ENCODE measurements around the gene SWAP70.
"Not testable (repeated sequence)": the region's sequence is repeated elsewhere in the genome, so short reads cannot be mapped to it uniquely, and the experiment has no call there.

Gene SWAP70

DNA sequence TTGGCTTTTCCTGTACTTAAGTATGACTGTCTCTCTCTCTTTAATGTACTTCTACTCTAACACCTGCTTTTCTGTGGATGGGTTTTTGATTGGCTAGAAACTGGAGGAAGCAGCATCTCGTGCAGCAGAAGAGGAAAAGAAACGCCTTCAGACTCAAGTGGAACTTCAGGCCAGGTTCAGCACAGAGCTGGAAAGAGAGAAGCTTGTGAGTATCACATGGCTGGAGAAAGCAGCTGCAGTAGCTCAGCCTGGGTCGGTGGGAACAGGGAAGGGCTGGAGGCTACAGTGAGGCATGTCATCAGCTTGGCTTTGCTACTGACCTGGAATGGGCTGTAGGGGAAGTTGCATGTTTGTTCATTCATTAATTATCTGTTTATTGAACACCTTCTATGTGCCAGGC, 74.2 kb downstream of the SWAP70 start:
- H3K4me1 ChIP-seq (ENCODE audit: control insufficient read depth, insufficient read depth, low read length) = no peaks in the 10 kb centered on the region
- H3K27ac ChIP-seq (ENCODE audit: low read length) = no peak overlapping the region
- no CpG with 5 or more reads among the region's 3 CpGs for WGBS (ENCODE audit: insufficient coverage, insufficient read length)
- no peaks in the 10 kb centered on the region for H3K27me3 ChIP-seq (ENCODE audit: control insufficient read depth, insufficient read depth, low read length)
- DNase-seq (ENCODE audit: low read depth, low spot score) = no peak
- no peaks in the 10 kb centered on the region; the same call in 1 of the 2 replicates for H3K9me3 ChIP-seq (ENCODE audit: control insufficient read depth, insufficient read depth, low read length)
- peaks cover 7% of the 10 kb centered on the region; the same call in 1 of the 2 replicates for H3K36me3 ChIP-seq (ENCODE audit: control insufficient read depth, insufficient read depth, low read length)
- H3K4me3 ChIP-seq (ENCODE audit: low read length) = no peak overlapping the region

DNA sequence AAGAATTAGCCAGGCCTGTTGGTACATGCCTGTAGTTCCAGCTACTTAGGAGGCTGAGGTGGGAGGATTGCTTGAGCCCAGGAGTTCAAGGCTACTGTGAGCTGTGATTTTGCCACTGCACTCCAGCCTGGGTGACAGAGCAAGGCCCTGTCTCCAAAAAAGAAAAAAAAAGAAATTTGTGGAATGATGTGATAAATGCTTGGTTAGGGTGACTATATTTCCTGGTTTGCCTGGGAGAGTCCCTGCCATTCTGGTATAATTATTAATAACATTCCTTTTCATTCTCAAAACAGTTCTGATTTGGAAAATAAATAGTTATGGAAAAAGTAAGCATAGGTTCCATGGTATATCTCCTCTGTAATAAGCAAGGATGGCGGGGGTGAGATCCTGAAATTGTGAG, 74.8 kb downstream of the SWAP70 start:
- Histone ChIP-seq H3K4me1 (ENCODE audit: control insufficient read depth, insufficient read depth, low read length) (no peaks in the 10 kb centered on the region), H3K36me3 (ENCODE audit: control insufficient read depth, insufficient read depth, low read length) (peaks cover 7% of the 10 kb centered on the region; the same call in 1 of the 2 replicates), H3K4me3 (ENCODE audit: low read length) (no peak overlapping the region), H3K9me3 (ENCODE audit: control insufficient read depth, insufficient read depth, low read length) (no peaks in the 10 kb centered on the region; the same call in 1 of the 2 replicates), H3K27me3 (ENCODE audit: control insufficient read depth, insufficient read depth, low read length) (no peaks in the 10 kb centered on the region), H3K27ac (ENCODE audit: low read length) (no peak overlapping the region)
- DNase-seq (ENCODE audit: low read depth, low spot score) = no peak
- WGBS (ENCODE audit: insufficient coverage, insufficient read length) = no CpG with 5 or more reads among the region's 1 CpG

DNA sequence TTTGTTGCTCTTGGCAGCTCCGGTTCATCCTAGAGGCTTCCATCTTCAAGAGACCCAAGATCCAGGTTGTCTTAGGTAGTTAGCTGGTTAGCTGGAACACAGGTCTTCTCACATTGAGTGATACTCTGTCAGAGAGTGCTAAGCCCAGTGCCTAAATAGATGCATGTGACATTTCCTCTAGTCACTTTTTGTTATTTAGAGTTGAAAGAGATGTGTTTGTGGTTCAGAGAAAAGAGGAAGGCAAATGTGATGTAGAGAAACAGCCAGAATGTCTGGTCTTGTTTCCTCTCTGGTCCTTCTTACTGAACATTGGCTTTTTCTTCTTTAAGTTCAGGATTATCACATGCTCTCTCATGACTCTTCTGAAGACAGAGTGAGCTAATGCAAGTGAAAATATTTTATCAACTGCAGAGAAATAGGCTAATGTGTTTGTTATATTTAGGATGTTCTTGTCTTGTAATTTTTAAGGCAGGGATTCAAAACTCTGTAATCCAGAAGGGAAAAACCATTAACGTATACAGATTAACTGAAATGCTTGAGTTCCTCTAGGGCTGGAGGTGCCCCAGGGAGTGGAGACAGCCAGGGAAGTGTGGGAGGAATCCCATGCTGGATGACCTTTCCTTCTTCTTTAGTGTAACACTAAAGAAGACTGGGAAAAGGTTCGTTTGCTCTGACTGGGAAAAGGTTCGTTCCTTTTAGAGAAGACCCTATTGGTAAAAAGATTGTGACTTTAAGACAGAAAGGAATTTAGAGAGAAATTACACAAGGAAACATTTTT, 75.4 kb downstream of the SWAP70 start:
- DNase-seq (ENCODE audit: low read depth, low spot score) = no peak
- no CpG with 5 or more reads among the region's 4 CpGs for WGBS (ENCODE audit: insufficient coverage, insufficient read length)
- Histone ChIP-seq H3K4me1 (ENCODE audit: control insufficient read depth, insufficient read depth, low read length) (no peaks in the 10 kb centered on the region), H3K36me3 (ENCODE audit: control insufficient read depth, insufficient read depth, low read length) (peaks cover 7% of the 10 kb centered on the region; the same call in 1 of the 2 replicates), H3K4me3 (ENCODE audit: low read length) (no peak overlapping the region), H3K27me3 (ENCODE audit: control insufficient read depth, insufficient read depth, low read length) (no peaks in the 10 kb centered on the region), H3K27ac (ENCODE audit: low read length) (no peak overlapping the region), H3K9me3 (ENCODE audit: control insufficient read depth, insufficient read depth, low read length) (no peaks in the 10 kb centered on the region; the same call in 1 of the 2 replicates)

DNA sequence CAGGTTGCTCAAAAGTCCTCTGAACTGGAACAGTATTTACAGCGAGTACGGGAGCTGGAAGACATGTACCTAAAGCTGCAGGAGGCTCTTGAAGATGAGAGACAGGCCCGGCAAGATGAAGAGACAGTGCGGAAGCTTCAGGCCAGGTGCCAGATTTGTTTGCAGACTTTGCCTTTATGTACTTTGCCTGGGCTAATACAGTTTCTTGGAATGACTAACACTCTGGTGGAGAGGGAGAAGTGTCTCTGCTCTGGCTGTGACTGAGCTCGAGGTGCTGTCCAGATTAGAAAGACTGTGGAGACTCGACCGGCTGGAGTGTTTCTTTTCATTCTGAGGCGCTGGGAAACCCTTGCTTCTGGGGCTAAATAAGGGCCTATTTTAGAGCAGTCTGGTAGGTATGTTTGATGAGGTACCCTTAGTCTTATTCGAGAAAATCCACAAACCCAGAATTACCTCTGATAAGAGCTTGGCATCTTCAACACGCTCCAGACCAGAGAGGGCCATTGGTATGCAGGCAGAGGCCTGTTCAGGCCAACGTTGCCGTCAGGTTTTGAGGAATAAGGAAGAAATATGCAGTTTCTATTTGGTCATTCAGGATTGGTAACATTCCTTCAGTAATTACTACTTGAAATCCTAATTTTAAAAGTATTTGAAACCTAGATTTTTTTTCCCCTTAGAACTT, 76.5 kb downstream of the SWAP70 start:
- Histone ChIP-seq H3K36me3 (ENCODE audit: control insufficient read depth, insufficient read depth, low read length) (peaks cover 7% of the 10 kb centered on the region; the same call in 1 of the 2 replicates), H3K27me3 (ENCODE audit: control insufficient read depth, insufficient read depth, low read length) (no peaks in the 10 kb centered on the region), H3K4me3 (ENCODE audit: low read length) (no peak overlapping the region), H3K9me3 (ENCODE audit: control insufficient read depth, insufficient read depth, low read length) (no peaks in the 10 kb centered on the region; the same call in 1 of the 2 replicates), H3K27ac (ENCODE audit: low read length) (no peak overlapping the region), H3K4me1 (ENCODE audit: control insufficient read depth, insufficient read depth, low read length) (no peaks in the 10 kb centered on the region)
- no CpG with 5 or more reads among the region's 12 CpGs for WGBS (ENCODE audit: insufficient coverage, insufficient read length)
- DNase-seq (ENCODE audit: low read depth, low spot score) = no peak

DNA sequence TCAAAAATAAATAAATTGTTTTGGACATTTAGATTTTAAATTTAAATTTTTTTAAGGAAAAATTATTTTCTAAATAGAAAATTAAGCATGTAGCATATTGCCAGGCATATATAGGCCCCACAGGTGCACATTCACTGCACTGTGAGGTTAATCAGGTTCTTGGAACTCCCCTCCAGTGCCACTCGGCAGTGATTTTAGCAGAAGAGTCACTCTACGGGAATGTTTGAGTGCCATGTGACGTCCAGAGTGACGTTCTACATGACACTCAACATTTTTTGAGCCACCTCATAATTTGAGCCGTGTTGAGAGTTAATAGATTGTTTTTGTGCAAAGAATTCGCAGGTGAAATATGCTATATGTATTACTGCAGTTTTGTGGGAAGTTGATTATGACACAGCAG, 77.4 kb downstream of the SWAP70 start:
- Histone ChIP-seq H3K36me3 (ENCODE audit: control insufficient read depth, insufficient read depth, low read length) (peaks cover 7% of the 10 kb centered on the region; the same call in 1 of the 2 replicates), H3K4me1 (ENCODE audit: control insufficient read depth, insufficient read depth, low read length) (no peaks in the 10 kb centered on the region), H3K27me3 (ENCODE audit: control insufficient read depth, insufficient read depth, low read length) (no peaks in the 10 kb centered on the region), H3K4me3 (ENCODE audit: low read length) (no peak overlapping the region), H3K9me3 (ENCODE audit: control insufficient read depth, insufficient read depth, low read length) (no peaks in the 10 kb centered on the region; the same call in 1 of the 2 replicates), H3K27ac (ENCODE audit: low read length) (no peak overlapping the region)
- no CpG with 5 or more reads among the region's 6 CpGs for WGBS (ENCODE audit: insufficient coverage, insufficient read length)
- DNase-seq (ENCODE audit: low read depth, low spot score) = no peak

DNA sequence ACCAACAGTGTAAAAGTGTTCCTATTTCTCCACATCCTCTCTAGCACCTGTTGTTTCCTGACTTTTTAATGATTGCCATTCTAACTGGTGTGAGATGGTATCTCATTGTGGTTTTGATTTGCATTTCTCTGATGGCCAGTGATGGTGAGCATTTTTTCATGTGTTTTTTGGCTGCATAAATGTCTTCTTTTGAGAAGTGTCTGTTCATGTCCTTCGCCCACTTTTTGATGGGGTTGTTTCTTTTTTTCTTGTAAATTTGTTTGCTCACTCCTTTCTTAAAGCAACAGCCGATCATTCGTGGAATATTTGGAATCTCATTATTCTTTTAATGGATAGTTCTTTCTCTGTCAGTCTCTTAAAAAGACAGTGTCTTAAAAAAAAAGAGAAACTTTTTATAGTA, 79.6 kb downstream of the SWAP70 start:
- H3K4me3 ChIP-seq (ENCODE audit: low read length); H3K27ac ChIP-seq (ENCODE audit: low read length); H3K27me3 ChIP-seq (ENCODE audit: control insufficient read depth, insufficient read depth, low read length); H3K4me1 ChIP-seq (ENCODE audit: control insufficient read depth, insufficient read depth, low read length); H3K9me3 ChIP-seq (ENCODE audit: control insufficient read depth, insufficient read depth, low read length); DNase-seq (ENCODE audit: low read depth, low spot score); H3K36me3 ChIP-seq (ENCODE audit: control insufficient read depth, insufficient read depth, low read length): not testable (repeated sequence)
- no CpG with 5 or more reads among the region's 3 CpGs for WGBS (ENCODE audit: insufficient coverage, insufficient read length)

DNA sequence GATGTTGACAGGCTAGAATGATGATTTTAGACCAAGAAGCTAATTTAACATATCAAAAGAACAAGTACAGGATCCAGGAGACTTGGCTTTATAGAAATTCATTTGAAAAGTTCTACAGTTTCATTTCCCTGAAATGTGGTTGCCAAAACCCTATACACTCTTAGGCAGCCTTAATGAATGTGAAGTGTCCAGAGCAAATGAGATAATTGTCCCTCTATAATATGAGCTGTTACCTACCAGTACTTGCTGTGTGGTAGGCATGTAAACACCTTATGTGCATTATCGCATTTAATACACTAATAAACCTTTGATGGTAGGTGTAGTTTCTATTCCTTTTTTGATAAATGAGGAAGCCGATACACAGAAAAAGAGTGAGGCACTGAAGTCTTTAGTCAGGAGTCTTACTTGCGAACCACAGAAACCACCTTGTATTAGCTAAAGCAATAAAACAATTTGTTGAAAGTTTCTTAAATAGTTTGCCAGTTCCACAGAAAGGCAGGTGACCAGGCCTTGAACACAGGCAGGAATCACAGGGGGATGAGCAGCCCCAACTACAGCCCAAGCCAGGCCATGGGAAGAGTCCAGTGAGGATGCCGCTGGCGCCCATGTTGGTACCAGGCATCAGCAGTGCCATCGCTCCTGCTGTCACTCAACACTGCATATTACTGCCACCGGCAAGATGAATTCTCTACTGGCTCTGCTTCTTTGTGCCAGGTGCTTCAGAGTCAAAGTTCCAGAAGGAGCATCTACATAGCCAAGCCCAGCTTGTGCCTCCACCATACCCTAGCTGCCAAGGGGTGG, 81.7 kb downstream of the SWAP70 start:
- DNase-seq (ENCODE audit: low read depth, low spot score) = no peak
- peaks cover 3% of the 10 kb centered on the region; the same call in 1 of the 2 replicates for H3K36me3 ChIP-seq (ENCODE audit: control insufficient read depth, insufficient read depth, low read length)
- H3K27ac ChIP-seq (ENCODE audit: low read length) = no peak overlapping the region
- H3K27me3 ChIP-seq (ENCODE audit: control insufficient read depth, insufficient read depth, low read length) = no peaks in the 10 kb centered on the region
- H3K9me3 ChIP-seq (ENCODE audit: control insufficient read depth, insufficient read depth, low read length) = no peaks in the 10 kb centered on the region
- no CpG with 5 or more reads among the region's 7 CpGs for WGBS (ENCODE audit: insufficient coverage, insufficient read length)
- no peaks in the 10 kb centered on the region for H3K4me1 ChIP-seq (ENCODE audit: control insufficient read depth, insufficient read depth, low read length)
- H3K4me3 ChIP-seq (ENCODE audit: low read length) = no peak overlapping the region

DNA sequence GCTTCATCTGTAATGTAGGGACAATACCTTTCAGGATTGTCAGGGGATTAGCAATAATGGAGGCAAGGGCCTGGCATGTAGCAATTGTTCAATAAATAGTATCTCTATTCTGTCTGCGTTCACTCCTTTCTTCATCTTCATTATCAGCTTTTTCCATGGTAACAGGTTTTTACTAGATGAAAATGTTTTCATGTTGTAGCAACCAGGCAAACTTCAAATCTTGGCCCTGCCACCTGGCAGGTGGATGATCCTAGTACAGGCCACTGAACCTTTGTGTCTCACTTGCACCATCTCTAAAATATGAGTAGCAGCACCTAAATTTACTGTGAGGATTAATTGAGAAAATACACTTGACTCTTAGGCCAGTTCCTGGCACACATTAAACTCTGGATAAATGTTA, 83.4 kb downstream of the SWAP70 start:
- no CpG with 5 or more reads among the region's 1 CpG for WGBS (ENCODE audit: insufficient coverage, insufficient read length)
- no peaks in the 10 kb centered on the region for H3K9me3 ChIP-seq (ENCODE audit: control insufficient read depth, insufficient read depth, low read length)
- H3K27me3 ChIP-seq (ENCODE audit: control insufficient read depth, insufficient read depth, low read length) = no peaks in the 10 kb centered on the region
- no peak overlapping the region for H3K27ac ChIP-seq (ENCODE audit: low read length)
- no peak overlapping the region for H3K4me3 ChIP-seq (ENCODE audit: low read length)
- no peaks in the 10 kb centered on the region for H3K4me1 ChIP-seq (ENCODE audit: control insufficient read depth, insufficient read depth, low read length)
- peaks cover 8% of the 10 kb centered on the region; the same call in 1 of the 2 replicates for H3K36me3 ChIP-seq (ENCODE audit: control insufficient read depth, insufficient read depth, low read length)
- no peak for DNase-seq (ENCODE audit: low read depth, low spot score)

DNA sequence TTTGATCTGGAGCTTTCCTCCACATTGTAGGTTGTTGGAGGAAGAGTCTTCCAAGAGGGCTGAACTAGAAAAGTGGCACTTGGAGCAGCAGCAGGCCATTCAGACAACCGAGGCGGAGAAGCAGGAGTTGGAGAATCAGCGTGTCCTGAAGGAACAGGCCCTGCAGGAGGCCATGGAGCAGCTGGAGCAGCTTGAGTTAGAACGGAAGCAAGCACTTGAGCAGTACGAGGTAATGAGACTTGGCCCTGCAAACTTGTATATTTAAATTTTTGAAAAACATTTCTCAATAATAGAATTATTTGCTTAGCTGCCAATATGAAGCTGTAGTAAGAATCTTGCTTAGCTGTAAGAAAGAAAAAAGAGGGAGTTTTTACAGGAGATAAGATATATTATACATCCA, 84.0 kb downstream of the SWAP70 start:
- no peaks in the 10 kb centered on the region for H3K9me3 ChIP-seq (ENCODE audit: control insufficient read depth, insufficient read depth, low read length)
- H3K4me3 ChIP-seq (ENCODE audit: low read length) = no peak overlapping the region
- H3K27me3 ChIP-seq (ENCODE audit: control insufficient read depth, insufficient read depth, low read length) = no peaks in the 10 kb centered on the region
- H3K27ac ChIP-seq (ENCODE audit: low read length) = no peak overlapping the region
- no CpG with 5 or more reads among the region's 5 CpGs for WGBS (ENCODE audit: insufficient coverage, insufficient read length)
- no peak for DNase-seq (ENCODE audit: low read depth, low spot score)
- H3K4me1 ChIP-seq (ENCODE audit: control insufficient read depth, insufficient read depth, low read length) = no peaks in the 10 kb centered on the region
- peaks cover 8% of the 10 kb centered on the region; the same call in 1 of the 2 replicates for H3K36me3 ChIP-seq (ENCODE audit: control insufficient read depth, insufficient read depth, low read length)

DNA sequence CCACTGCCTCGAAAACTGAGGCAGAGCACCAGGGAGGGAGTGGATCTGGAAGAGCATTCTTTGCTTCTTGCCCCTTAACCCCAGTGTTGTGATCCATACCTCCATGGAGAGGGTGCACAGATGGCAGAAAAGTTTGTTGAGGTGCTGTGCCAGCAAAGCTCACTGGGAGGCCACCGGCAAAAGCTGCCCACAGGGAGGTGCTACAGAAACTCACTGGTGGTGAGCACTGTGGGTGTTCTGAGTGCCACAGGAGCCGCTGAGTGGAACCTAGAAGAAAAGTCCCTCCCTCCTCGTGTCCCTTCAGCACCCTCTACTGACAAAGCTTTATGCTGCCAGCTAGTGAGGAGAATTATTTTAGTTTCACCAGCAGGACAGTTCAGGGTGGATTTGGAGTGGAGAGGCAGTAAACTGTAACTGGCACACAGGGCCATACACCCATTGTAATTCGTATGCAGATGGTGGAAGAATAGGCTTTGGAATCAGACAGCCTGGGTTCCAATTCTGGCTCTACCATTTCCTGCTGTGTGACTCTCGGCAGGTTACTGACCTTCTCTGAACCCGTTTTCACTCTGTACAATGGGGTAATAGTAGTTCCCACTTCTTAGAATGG, 84.6 kb downstream of the SWAP70 start:
- H3K27ac ChIP-seq (ENCODE audit: low read length) = no peak overlapping the region
- no peaks in the 10 kb centered on the region for H3K4me1 ChIP-seq (ENCODE audit: control insufficient read depth, insufficient read depth, low read length)
- H3K36me3 ChIP-seq (ENCODE audit: control insufficient read depth, insufficient read depth, low read length) = peaks cover 8% of the 10 kb centered on the region; the same call in 1 of the 2 replicates

More for the DNA sequence above, 84.6 kb downstream of the SWAP70 start:
- no peak for DNase-seq (ENCODE audit: low read depth, low spot score)
- no peak overlapping the region for H3K4me3 ChIP-seq (ENCODE audit: low read length)
- WGBS (ENCODE audit: insufficient coverage, insufficient read length) = no CpG with 5 or more reads among the region's 7 CpGs
- no peaks in the 10 kb centered on the region for H3K27me3 ChIP-seq (ENCODE audit: control insufficient read depth, insufficient read depth, low read length)
- no peaks in the 10 kb centered on the region for H3K9me3 ChIP-seq (ENCODE audit: control insufficient read depth, insufficient read depth, low read length)
